GM12801 (cell line): ENCODE measurements around the gene KLRF2.

Experiments used
- CTCF ChIP-seq: IDR thresholded peaks from one replicate; pipeline ENCODE4 v1.5.1; 2011; ENCODE audit warnings: control low read depth; ENCODE audit not compliant: insufficient read length; ENCODE audit errors: extremely low read depth

KLRF2 gene

GRCh38 chr12:9858135-9858534 lies 23.2 kb upstream of the KLRF2 start:
- no peak for TF ChIP-seq CTCF

- TF ChIP-seq CTCF = no peak
These were observed 16.2 kb upstream of the KLRF2 start for GRCh38 chr12:9864913-9865675.

- TF ChIP-seq CTCF = no peak
These were observed 14.4 kb upstream of the KLRF2 start for GRCh38 chr12:9866860-9867269.

- TF ChIP-seq CTCF = no peak
These were observed 13.8 kb upstream of the KLRF2 start for GRCh38 chr12:9867531-9867930.

GRCh38 chr12:9868311-9868801 lies 12.9 kb upstream of the KLRF2 start:
- TF ChIP-seq CTCF = no peak

GRCh38 chr12:9868951-9869306 lies 12.4 kb upstream of the KLRF2 start:
- TF ChIP-seq CTCF = no peak

- no peak for TF ChIP-seq CTCF
These were observed 11.8 kb upstream of the KLRF2 start, which contains the start of gene CLEC2B for GRCh38 chr12:9869307-9870161. Gene CLEC2B (minus strand): TSS chr12:9869354.
